ENCODE data around the gene IFT80. TPM values are rescaled to one million over a fixed set of nuclear protein-coding genes. Genes with fewer than 3 reads are reported as not detected.

The IFT80 gene
- polyA plus RNA-seq (ENCODE audit: insufficient read length), result 23.0 TPM

DNA sequence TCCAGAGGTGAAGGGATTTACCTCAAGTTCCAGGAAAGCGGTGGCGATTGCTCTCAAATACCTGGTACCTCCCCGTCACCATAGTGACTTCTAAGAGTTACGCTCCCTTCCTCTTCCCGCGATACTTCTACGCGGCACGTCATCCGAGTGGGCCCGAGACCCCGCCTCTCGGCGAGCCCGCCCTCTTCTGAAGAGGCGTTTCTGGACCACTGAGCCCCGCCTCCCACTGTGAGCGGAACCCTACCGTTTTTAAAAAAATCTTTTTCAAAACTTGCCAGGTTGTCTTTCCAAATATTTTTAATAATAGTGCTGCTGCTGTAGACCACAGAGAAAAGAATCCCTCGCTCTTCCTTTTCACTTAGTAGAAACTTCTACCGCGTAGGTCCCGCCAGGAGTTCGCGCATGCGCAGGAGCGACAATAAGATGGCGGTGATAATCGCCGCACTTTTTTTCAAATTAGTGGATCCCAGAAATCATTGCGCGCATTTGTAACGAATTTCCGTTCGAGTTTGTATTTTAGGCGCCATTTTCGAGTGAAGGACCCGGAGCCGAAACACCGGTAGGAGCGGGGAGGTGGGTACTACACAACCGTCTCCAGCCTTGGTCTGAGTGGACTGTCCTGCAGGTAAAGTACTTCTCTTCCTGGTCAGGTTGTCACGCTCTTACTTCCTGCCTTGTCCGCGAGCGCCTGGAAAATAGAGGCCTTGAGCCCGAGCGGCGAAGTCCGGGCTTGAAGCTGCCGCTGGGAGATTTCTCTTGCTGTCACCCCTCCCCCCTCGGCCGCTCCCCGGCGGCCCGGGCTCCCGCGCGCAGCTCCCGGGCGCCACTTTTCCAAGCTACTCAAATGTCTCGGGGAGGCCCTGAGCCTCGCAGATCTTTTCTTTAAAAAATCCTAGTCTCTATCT lies at the start of gene IFT80, which contains the start of gene SMC4:
Gene IFT80 (minus strand): TSS at position 101 of the 905 bp plus-strand sequence. CDS start 14,625 bp downstream, outside the sequence.
Gene SMC4 (plus strand): TSS at position 526 of the 905 bp plus-strand sequence. CDS start 1,177 bp downstream, outside the sequence.
- DNase-seq, result peak; percentile 96

DNA sequence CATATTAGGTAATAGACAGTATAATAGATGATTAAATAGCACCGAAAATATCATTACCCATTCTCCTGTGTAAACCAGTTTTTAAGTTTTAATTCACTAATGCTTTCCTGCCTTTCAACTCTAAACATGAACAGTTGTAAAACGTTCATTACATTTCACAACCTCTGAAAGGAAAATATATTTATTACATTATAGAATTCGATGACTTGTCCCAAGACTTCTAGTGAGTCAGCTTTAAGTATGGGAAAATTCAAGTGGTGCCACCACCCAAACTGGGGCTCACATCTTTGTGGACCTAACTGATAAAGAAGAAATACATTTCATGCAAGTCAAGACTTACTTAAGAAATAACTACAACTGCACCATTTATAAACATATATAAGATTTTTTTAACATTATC lies 48.5 kb upstream of the IFT80 start:
- no peak for DNase-seq

DNA sequence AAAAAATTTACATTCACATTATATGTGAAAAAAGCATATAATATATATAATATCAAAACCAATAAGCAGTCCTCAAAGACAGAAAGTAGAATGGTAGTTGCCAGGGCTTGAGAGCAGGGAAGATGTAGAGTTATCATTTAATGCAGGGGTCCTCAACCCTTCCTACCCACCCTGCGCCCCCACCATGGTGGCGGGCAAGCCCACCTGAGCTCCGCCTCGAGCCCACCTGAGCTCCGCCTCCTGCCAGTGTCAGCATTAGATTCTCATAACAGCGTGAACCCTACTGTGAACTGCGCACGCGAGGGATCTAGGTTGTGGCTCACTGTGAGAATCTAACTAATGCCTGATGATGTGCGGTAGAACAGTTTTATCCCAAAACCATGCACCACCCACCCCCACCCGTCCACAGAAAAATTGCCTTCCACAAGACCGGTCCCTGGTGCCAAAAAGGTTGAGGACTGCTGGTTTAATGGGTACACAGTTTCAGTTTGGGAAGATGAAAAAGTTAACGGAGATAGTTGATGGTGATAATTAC lies 47.6 kb upstream of the IFT80 start:
- no peak for DNase-seq

DNA sequence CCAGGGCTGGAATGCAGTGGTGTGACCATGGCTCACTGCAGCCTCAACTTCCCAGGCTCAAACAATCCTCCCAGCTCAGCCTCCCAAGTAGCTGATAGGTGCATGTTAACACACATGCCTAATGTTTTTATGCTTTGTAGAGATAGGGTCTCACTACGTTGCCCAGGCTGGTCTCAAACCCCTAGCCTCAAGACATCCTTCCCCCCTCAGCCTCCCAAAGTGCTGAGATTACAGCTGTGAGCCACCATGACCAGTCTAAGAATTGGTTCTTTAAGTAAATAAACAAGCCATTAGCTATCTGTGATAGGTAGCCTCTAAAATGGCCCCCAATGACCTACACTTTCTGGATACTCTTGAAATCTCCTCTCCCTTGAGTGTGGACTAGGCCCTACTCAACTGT lies 46.8 kb upstream of the IFT80 start:
- no peak for DNase-seq

DNA sequence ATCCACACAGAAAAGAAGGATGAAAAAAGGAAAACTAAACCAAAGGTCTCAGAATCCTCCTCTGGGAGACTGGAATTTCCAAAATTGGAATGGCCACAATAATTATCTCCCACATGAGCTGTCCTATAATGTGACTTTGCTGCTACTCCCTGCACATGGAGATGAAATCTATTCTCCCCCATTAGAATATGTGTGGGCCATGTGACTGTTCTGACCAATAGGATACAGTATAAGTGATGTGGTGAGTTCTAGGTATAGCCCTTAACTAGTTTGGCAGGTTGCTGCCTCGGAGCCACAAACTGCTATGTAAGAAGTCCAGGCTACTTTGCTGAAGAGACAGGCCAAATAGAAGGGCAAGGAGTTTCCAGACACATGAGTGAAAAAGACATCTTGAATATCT lies 45.4 kb upstream of the IFT80 start:
- no peak for DNase-seq

DNA sequence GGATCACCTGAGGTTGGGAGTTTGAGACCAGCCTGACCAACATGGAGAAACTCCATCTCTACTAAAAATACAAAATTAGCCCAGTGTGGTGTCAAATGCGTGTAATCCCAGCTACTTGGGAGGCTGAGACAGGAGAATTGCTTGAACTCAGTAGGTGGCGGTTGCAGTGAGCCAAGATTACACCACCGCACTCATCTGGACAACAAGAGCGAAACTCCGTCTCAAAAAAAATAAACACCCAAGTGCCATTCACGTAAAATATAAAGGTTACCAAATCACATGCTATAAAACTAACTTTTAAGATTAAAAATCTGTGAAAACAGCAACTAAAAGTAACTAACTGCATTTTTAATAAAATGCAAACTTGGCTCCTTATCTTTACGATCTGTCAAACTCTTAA lies 41.7 kb upstream of the IFT80 start:
- DNase-seq, result no peak

DNA sequence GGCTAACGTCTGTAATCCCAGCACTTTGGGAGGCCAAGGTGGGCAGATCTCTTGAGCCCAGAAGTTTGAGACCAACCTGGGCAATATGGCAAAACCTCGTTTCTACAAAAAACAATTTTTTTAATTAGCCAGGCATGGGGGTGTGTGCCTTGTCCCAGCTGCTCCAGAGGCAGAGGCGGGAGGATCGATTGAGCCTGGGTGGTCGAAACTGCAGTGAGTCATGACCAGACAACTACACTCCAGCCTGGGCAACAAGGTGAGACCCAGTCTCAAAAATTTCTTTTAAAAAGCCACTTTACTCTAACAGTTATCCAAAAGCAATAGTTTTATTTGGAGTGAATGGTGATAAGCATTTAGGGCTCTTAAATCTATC lies 38.0 kb upstream of the IFT80 start:
- no peak for DNase-seq

DNA sequence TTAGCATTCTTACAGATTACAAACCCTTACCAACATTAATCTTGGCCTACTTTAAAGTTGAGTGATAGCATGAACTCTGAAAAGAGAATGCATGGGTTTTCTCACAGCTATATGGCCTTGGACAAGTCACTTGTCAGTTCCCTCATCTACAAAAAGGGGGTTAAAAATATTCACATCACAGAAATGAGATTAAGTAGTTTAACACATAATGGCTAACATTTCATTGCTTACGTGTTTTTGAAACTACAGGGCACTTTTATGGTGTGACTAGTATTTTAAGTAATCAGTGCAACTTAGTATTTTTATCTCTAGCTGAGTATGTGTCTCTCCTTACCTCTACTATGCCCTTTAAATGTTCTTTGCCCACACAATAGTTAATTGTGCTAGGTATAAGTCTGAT lies 36.7 kb upstream of the IFT80 start:
- DNase-seq, result no peak

DNA sequence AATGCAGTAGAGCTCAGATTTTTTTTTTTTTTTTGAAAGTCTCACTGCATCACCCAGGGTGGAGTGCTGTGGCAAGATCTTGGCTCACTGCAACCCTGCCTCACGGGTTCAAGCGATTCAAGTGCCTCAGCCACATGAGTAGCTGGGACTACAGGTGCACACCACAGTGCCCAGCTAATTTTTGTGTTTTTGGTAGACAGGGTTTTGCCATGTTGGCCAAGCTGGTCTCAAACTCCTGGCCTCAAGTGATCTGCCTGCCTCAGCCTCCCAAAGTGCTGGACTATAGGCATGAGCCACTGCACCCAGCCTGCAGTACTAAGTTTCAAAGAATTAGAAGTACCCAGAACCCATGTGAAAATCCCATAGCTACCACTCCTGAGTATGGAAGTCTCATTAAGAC lies 36.1 kb upstream of the IFT80 start:
- no peak for DNase-seq

DNA sequence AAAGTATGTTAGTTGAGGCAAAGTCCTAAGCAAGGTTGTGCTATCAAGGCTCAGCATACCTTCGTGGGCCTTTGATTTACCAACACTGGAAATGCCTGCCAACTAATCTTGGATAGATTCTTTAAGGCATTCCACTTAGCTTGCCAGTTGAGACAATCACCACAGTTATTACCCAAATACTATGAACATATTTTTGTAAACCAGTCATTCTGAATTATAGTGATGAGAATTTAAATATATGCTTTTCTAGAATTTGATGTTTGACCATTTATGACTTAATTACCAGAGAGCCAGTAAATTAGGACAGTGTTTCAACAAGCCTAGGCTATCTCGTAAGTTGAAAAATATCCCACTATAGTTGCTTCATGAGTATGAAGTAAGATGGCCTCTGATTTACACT lies 35.0 kb upstream of the IFT80 start:
- no peak for DNase-seq

DNA sequence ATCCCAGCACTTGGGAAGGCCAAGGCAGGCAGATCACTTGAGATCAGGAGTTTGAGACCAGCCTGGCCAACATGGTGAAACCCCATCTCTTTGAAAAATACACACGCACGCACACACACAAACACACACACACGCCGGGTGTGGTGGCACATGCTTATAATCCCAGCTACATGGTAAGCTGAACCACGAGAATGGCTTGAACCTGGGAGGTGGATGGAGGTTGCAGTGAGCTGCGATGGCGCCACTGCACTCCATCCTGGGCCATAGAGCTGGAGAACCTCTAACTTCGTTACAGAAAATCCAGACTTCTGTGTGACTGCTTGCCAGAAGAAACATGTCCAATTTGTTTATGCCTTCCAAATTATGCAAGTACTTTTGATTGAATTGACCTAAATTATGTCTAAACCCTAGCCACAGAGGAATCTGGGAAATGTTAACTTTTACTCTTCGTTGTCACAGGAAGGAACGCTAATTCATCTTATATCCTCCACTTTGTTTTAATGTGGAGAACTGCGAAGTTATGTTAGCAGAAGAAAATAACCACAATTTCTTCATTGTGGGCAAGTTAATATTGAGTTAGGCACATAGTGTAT lies 28.9 kb upstream of the IFT80 start:
- DNase-seq, result no peak

DNA sequence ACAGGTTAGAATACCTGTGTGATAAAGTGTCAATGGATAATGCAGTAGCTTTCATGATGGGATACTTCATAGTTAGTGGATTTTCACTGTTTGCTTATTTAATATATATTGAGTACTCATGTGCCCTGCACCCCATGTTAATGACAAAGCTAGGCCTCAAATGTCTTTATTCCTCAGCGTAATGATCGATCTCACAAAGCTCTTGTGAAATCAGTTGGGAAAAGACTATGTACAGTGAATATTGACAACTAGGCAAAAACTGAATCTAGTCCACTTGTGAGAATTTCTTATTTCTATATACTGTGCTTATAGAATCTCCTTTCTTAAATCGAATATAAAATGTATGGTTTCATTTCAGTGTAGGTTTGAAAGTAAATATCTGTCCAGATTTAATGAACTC lies 18.3 kb upstream of the IFT80 start:
- DNase-seq, result no peak

DNA sequence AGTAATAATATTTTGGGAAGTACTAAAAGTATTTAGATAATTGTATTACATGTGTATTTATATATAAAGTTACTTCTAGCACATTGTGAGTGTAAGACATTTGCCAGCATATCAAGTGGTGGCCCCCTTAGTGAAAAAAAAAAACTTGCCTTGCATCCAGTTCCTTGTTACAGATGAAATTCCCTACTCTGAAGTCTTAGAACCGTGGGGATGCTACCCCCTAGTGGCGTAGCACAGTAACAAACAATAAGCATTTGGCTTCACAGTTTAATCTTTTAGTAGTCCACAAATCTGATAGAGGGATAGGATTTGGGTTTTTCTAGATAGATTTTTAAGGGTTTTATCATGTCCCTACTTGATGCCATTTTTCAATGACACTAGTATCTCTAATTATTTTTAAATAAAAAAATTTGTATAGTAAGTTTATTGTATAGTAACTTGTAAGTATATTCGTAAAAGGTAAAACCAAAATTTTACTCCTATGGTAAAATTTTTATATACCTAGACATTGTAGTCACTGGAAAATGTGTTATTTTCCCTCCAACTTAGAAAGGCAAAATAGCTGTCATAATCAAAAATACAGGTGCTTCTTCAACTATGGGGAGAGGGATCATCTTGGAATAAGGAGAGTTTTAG lies 14.7 kb upstream of the IFT80 start:
- DNase-seq, result peak; percentile 61

DNA sequence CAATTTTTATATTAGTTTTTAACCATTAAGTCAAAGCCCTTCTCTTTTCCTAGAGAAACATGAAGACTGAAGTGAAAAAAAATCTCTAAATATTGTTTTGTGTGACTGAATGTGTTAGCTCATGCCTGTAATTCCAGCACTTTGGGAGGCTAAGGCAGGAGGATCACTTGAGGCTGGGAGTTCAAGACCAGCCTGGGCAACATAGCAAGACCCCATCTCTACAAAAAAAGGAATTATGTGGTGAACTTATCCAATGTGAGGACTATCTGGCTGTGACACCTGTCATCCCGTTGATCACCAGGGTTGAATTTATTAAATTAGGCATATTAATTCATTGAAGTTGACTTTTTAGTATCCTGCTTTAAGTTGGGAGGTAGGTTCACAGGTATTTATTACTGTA lies 13.5 kb upstream of the IFT80 start:
- DNase-seq, result no peak

DNA sequence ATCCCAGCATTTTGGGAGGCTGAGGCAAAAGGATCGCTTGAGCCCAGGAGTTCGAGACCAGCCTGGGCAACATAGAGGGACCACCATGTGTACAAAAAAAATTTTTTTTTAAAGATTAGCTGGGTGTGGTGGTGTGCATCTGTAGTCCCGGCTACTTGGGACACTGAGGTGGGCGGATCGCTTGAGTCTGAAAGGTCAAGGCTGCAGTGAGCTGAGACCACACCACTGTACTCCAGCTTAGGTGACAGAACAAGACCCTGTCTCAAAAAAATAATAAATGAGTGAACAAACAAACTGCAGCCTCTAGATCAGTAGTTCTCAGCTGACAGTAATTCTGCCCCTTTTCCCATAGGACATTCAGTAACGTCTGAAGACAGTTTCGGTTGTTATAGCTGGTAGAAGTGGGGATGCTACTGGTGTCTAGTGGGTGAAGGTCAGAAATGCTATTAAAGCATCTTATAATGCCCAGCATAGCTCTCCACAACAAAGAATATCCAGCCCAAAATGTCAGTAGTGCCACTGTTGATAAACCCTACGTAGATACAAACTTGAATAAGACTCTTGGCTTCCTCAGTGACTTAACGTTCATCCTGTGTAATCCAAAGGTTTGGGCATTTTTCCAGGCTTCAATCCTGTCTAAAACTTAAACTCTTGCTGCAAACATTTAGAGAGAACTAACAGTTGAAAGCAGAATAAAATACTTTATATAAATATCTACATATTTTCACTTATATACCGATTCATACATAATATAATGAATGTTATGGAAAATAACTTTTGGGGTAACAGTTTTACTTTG lies 11.0 kb upstream of the IFT80 start:
- DNase-seq, result no peak

DNA sequence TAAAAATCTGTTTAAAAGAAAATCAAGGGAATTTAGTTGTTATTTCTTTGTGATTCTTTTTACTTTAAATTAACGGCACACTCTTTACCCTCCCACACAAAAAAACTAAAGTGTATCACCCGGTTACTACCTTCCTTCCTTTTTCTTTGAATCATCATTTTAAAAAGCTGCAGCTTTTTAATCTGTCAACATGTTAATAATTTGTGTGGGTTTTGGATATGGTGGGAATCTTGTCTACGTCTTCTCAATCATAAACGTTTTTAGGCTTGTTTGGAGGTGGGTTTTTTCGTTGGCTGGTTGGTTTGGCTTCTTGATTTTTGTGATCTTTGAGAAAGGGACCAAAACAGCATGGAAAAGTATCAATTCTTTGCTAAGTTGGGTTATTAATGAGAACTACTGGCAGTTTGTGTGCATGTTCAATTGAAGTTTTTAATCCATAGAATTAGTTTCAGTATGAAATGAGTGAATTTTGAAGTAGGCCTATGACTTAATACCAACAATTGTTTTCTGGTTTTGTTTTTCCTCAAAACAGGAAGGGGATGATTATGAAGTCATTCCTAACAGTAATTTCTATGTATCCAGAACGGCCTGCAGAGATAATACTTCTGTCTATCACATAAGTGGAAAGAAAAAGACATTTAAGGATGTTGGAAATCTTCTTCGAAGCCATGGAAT lies 4.9 kb upstream of the IFT80 start:
- peak; percentile 15 for DNase-seq

DNA sequence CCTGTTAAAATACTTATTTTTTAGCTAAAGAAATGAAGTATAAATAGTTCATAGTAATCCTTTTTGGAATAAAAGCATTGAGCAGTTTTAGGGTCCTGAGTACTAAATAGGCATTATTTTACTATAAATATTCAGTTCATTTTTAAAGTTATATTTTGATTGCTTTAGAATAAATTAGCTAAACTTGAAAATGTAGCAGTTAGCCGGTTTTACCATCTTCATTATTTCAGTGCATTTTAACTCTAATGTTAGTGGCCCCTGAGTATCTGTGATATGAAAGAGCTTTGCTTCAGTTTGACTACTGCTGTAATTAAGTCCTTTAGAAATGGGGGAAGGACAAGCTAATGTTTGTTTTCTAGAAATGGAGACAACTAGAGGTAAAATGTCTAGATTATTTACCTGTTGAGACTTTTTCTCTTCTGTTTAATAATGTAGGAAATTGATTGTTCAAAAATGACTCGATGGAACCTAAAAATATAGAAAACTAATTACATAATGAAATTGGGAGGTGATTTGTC lies 4.1 kb upstream of the IFT80 start:
- no peak for DNase-seq

DNA sequence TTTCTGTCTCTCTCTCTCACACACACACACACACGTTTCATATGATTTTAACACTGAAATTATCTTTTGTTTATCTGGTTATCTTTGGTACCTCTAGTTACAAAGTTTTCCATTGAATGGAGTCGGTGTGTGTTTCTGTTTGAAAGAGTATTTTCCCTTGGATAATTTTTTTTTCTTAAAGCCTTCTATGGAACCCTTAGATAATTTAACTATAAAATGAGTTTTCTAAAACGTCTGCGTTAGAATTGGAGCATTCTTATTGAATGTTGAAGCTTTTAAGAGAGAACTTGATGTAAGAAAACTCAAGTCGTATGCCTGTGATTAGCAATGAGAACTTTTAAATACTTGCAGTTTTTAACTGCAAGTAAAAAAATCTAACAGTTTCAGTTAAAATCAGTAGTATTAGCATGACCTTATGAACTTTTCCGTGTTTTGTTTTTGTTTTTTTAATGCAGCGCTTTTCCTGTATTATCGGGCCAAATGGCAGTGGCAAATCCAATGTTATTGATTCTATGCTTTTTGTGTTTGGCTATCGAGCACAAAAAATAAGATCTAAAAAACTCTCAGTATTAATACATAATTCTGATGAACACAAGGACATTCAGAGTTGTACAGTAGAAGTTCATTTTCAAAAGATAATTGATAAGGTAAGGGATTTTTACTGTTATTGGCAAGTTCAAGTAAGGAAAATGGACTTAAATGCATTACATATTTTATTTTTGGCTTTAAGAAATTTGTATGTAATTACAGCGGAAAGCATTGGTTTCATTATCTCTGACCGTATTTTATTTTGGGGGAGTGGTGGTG lies 3.4 kb upstream of the IFT80 start:
- no peak for DNase-seq

DNA sequence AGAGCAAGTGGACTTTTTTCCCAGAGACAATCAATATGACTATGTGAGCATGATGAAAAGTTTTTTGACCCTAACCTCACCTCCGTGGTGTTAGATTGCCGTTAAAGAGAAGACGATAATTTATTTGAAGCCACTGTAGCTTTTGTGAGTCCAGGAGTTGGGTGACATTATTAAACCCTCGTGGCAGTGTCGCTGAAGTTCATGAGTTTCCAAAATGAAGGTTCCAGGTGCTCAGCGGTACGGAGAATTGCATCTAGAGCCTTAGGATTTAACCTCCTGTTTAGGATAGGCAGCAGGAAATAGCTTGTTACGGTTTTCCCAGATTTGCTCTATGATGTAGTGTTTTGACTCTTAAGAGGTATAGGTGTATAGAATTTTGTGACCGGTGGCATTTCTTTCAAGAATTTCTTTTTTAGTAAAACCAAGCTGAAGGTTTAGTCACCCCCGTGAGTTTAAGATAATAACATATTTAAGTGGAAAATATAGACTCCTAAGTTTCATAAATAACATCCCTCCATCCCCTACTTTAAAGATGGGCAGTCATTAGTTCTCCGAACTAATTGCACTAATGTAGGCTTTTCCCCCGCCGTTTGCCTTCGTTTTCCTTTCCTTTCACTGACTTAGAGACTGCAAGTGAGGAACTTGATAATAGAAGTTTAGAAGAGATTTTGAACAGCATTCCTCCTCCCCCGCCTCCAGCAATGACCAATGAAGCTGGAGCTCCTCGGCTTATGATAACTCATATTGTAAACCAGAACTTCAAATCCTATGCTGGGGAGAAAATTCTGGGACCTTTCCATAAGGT lies 2.5 kb upstream of the IFT80 start:
- DNase-seq, result peak; percentile 43

DNA sequence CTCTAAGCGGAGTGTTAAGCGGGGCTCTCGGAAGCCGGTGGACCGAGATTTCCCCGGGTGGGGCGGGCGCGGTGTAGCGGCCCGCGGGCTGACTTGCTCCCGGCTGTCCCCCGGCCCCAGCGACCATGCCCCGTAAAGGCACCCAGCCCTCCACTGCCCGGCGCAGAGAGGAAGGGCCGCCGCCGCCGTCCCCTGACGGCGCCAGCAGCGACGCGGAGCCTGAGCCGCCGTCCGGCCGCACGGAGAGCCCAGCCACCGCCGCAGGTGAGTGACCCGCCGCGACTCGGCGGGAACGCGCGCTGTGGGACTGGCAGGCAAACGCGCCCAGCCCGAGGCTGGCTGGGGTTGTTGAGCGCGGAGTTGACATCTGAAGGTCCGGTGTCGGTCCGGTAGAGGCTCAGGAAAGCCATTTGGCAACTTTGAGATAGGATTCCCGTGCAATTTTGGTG lies 1.7 kb upstream of the IFT80 start:
- DNase-seq, result peak; percentile 21
